HEK293 (cell line): ENCODE results near the gene SPINT2.

Source experiments
- CTCF ChIA-PET: fragments of 350-600 bp; formaldehyde crosslinking; extraction: SDS; loops from one replicate; lab custom pipeline; 2021; ENCODE audit warnings: antibody characterized with exemption; lab: Yijun Ruan, JAX
- POLR2A ChIA-PET: fragments of 300-600 bp; formaldehyde crosslinking; extraction: SDS; loops from one replicate; lab custom pipeline; 2020; ENCODE audit warnings: antibody characterized with exemption, inconsistent platforms; lab: Yijun Ruan, JAX
- H3K27ac ChIP-seq: fragments of 200-500 bp; sonication (Bioruptor generic); 2 replicates; pipeline ENCODE4 v1.5.1; 2014; ENCODE audit warnings: low read depth, low read length, control low read depth, inconsistent platforms; ENCODE audit errors: extremely low read depth
- H3K36me3 ChIP-seq, 2 experiments: fragments of 200-500 bp in 1 of 2; sonication (Bioruptor generic) in 1 of 2; 1 replicate in 1 of 2; 2 replicates in 1 of 2; pipeline ENCODE4 v1.5.1; 2014 to 2017; ENCODE audit warnings: inconsistent platforms in 2 of 2, low read length in 2 of 2; ENCODE audit not compliant: control insufficient read depth in 2 of 2, insufficient read depth in 1 of 2
- H3K4me1 ChIP-seq: fragments of 200-500 bp; sonication (Bioruptor generic); 2 replicates; pipeline ENCODE4 v1.5.1; 2014; ENCODE audit warnings: mild to moderate bottlenecking, low read length, inconsistent platforms; ENCODE audit not compliant: control insufficient read depth, insufficient read depth
- H3K4me3 ChIP-seq: 2 replicates; pipeline ENCODE4 v1.5.1; 2011; ENCODE audit warnings: low read depth, mild to moderate bottlenecking, control low read depth, low read length, moderate library complexity
- H3K9me3 ChIP-seq: fragments of 200-500 bp; sonication (Bioruptor generic); 2 replicates; pipeline ENCODE4 v1.5.1; 2014; ENCODE audit warnings: low read depth, low read length, inconsistent platforms; ENCODE audit not compliant: control insufficient read depth, insufficient read depth
- EGR2 ChIP-seq: fragments of 450-650 bp; formaldehyde crosslinking; IDR thresholded peaks from 2 replicates; pipeline ENCODE4 v1.5.1; 2016; ENCODE audit warnings: low read depth, missing biosample characterization, missing genetic modification characterization
- KLF8 ChIP-seq: fragments of 450-650 bp; formaldehyde crosslinking; IDR thresholded peaks from 2 replicates; pipeline ENCODE4 v1.5.1; 2016; ENCODE audit warnings: missing biosample characterization, missing genetic modification characterization
- WT1 ChIP-seq: fragments of 450-650 bp; formaldehyde crosslinking; IDR thresholded peaks from 2 replicates; pipeline ENCODE4 v1.5.1; 2016; ENCODE audit warnings: missing biosample characterization, missing genetic modification characterization
- ZBTB7A ChIP-seq: fragments of 450-650 bp; formaldehyde crosslinking; IDR thresholded peaks from 2 replicates; pipeline ENCODE4 v1.5.1; 2016; ENCODE audit warnings: low read depth, missing biosample characterization, missing genetic modification characterization
- ZNF24 ChIP-seq: fragments of 450-650 bp; formaldehyde crosslinking; IDR thresholded peaks from 2 replicates; pipeline ENCODE4 v1.5.1; 2016; ENCODE audit warnings: missing biosample characterization, missing genetic modification characterization
- ZNF391 ChIP-seq: fragments of 450-650 bp; formaldehyde crosslinking; IDR thresholded peaks from 2 replicates; pipeline ENCODE4 v1.5.1; 2016; ENCODE audit warnings: low read depth, missing biosample characterization, missing genetic modification characterization, borderline replicate concordance
- ZNF629 ChIP-seq: fragments of 450-650 bp; formaldehyde crosslinking; IDR thresholded peaks from 2 replicates; pipeline ENCODE4 v1.5.1; 2017; ENCODE audit warnings: missing biosample characterization, missing genetic modification characterization
- ZNF670 ChIP-seq: fragments of 450-650 bp; formaldehyde crosslinking; IDR thresholded peaks from 2 replicates; pipeline ENCODE4 v1.5.1; 2016; ENCODE audit warnings: missing biosample characterization, missing genetic modification characterization, low read depth
- ZSCAN23 ChIP-seq: fragments of 450-650 bp; formaldehyde crosslinking; IDR thresholded peaks from 2 replicates; pipeline ENCODE4 v1.5.1; 2016; ENCODE audit warnings: missing biosample characterization, missing genetic modification characterization
- TF ChIP-seq, protein P1 (sequence below): fragments of 450-650 bp; formaldehyde crosslinking; IDR thresholded peaks from 2 replicates; pipeline ENCODE4 v1.5.1; 2016; ENCODE audit warnings: missing biosample characterization, missing genetic modification characterization
- TF ChIP-seq, protein P2 (sequence below): fragments of 450-650 bp; formaldehyde crosslinking; IDR thresholded peaks from 2 replicates; pipeline ENCODE4 v1.5.1; 2016; ENCODE audit warnings: missing biosample characterization, missing genetic modification characterization
- TF ChIP-seq, protein P3 (sequence below): fragments of 450-650 bp; formaldehyde crosslinking; IDR thresholded peaks from 2 replicates; pipeline ENCODE4 v1.5.1; 2017; ENCODE audit warnings: missing biosample characterization, missing genetic modification characterization
- TF ChIP-seq, protein P4 (sequence below): fragments of 450-650 bp; formaldehyde crosslinking; IDR thresholded peaks from 2 replicates; pipeline ENCODE4 v1.5.1; 2016; ENCODE audit warnings: missing biosample characterization, missing genetic modification characterization
- TF ChIP-seq, protein P5 (sequence below): fragments of 450-650 bp; formaldehyde crosslinking; IDR thresholded peaks from 2 replicates; pipeline ENCODE4 v1.5.1; 2016; ENCODE audit warnings: missing biosample characterization, missing genetic modification characterization
- TF ChIP-seq, protein P6 (sequence below): fragments of 450-650 bp; formaldehyde crosslinking; IDR thresholded peaks from 2 replicates; pipeline ENCODE4 v1.5.1; 2016; ENCODE audit warnings: missing biosample characterization, missing genetic modification characterization

The SPINT2 gene

DNA sequence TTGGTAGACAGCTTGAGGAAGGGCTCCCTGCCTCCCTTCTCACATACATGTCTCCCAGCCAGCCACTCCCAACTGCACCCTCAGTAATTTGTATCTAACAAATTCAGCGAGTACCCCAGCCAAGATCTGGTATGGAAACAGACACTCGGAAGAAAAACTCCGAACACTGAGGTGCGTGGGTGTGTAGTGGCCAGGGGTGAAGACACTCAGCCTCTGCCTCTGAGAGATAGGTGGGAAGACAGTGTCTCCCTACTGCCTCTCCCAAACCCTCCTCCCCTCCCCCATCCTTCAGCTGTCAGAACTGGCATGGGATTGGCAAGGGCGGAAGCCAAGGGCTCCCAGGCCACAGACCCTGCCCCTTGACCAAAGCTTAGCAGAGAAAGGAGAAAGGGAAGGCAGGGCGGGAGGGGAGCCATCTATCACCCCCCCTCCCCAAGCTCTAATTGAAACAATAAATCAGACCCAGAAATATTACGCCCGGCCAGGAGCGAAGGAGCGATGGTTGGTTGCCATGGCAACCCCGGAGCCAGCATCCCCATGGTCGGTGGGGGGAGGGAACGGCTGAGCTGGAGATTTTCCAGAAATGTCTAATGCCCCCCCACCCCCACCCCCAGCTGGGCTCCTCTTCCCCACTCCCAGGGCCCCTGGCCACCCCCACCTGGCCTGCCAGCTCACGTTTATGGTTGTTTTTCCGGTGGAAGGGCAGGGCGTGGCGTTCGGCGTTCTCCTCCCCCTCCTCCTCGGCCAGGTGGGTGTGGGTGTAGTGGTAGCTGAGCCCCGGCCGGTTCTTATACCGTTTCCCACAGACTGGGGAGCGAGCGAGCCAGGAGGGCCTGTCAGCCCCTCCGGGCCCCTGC lies 47.4 kb upstream of the SPINT2 start:
- CTCF ChIA-PET = interaction anchor here (0.5 to 2.0 kb wide), 7 partner anchors 10 to 319 kb away, joined by 3 to 5 read pairs (median 4); no protein-coding TSS in a partner anchor
- no peak for TF ChIP-seq ZNF670
- TF ChIP-seq EGR2 (tag by site-specific recombination) = peak; percentile 68
- POLR2A ChIA-PET = interaction anchor here (0.6 to 0.7 kb wide), 3 partner anchors 79 to 297 kb away, joined by 3 to 7 read pairs (median 3); no protein-coding TSS in a partner anchor
- no peaks in the 10 kb centered on the region for H3K9me3 ChIP-seq
- peaks cover 48 to 49% of the 10 kb centered on the region in 2 experiments for H3K36me3 ChIP-seq
- H3K4me1 ChIP-seq = peaks cover 2% of the 10 kb centered on the region; the same call in 1 of the 2 replicates
- no peak overlapping the region for H3K4me3 ChIP-seq
- no peak overlapping the region for H3K27ac ChIP-seq

DNA sequence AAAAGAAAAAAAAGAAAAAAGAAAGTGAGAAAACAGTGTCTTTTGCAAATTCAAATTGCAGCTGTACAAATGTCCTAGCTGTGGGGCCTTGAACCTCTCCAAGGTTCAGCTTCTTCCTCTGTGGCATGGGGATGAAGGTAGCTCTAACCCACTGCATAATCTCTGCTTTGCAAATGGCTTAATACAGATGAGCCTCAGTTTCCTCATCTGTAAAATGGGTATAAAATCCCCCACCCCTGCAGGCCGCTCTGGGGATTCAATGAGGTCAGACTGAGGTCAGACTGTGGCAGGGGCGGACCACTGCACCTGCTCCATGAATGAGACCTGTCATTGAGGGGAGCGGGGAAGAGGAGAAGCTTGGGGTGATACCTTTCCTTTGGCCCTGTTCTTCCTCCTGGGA lies 46.2 kb upstream of the SPINT2 start:
- Histone ChIP-seq H3K9me3 (no peaks in the 10 kb centered on the region), H3K36me3 (peaks cover 42 to 47% of the 10 kb centered on the region in 2 experiments), H3K27ac (no peak overlapping the region), H3K4me1 (peaks cover 1% of the 10 kb centered on the region), H3K4me3 (no peak overlapping the region)
- POLR2A ChIA-PET = interaction anchor here (1.6 kb wide), 1 partner anchor 311 kb away, joined by 4 read pairs; the partner anchor contains the start of genes SIPA1L3 and WDR87
- CTCF ChIA-PET = interaction anchor here (0.7 to 4.3 kb wide), 4 partner anchors 9 to 261 kb away, joined by 3 to 18 read pairs (median 5); no protein-coding TSS in a partner anchor
- TF ChIP-seq KLF8 (tag by site-specific recombination) (peak; percentile 73; the same call in 1 of the 2 replicates), ZSCAN23 (tag by site-specific recombination) (0 out of 2 replicates have a peak, but pooled peaks have one; percentile 36), ZNF629 (0 out of 2 replicates have a peak, but pooled peaks have one; percentile 13), ZNF391 (tag by site-specific recombination) (0 out of 2 replicates have a peak, but pooled peaks have one; percentile 52), ZNF24 (tag by site-specific recombination) (peak; percentile 69; the same call in 1 of the 2 replicates), ZBTB7A (peak; percentile 69; the same call in 1 of the 2 replicates), WT1 (tag by site-specific recombination) (no peak)
- TF ChIP-seq, protein P1, sequence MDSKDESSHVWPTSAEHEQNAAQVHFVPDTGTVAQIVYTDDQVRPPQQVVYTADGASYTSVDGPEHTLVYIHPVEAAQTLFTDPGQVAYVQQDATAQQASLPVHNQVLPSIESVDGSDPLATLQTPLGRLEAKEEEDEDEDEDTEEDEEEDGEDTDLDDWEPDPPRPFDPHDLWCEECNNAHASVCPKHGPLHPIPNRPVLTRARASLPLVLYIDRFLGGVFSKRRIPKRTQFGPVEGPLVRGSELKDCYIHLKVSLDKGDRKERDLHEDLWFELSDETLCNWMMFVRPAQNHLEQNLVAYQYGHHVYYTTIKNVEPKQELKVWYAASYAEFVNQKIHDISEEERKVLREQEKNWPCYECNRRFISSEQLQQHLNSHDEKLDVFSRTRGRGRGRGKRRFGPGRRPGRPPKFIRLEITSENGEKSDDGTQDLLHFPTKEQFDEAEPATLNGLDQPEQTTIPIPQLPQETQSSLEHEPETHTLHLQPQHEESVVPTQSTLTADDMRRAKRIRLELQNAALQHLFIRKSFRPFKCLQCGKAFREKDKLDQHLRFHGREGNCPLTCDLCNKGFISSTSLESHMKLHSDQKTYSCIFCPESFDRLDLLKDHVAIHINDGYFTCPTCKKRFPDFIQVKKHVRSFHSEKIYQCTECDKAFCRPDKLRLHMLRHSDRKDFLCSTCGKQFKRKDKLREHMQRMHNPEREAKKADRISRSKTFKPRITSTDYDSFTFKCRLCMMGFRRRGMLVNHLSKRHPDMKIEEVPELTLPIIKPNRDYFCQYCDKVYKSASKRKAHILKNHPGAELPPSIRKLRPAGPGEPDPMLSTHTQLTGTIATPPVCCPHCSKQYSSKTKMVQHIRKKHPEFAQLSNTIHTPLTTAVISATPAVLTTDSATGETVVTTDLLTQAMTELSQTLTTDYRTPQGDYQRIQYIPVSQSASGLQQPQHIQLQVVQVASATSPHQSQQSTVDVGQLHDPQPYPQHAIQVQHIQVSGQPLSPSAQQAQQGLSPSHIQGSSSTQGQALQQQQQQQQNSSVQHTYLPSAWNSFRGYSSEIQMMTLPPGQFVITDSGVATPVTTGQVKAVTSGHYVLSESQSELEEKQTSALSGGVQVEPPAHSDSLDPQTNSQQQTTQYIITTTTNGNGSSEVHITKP (tag by site-specific recombination) = no peak
- TF ChIP-seq, protein P2, sequence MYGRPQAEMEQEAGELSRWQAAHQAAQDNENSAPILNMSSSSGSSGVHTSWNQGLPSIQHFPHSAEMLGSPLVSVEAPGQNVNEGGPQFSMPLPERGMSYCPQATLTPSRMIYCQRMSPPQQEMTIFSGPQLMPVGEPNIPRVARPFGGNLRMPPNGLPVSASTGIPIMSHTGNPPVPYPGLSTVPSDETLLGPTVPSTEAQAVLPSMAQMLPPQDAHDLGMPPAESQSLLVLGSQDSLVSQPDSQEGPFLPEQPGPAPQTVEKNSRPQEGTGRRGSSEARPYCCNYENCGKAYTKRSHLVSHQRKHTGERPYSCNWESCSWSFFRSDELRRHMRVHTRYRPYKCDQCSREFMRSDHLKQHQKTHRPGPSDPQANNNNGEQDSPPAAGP (tag by site-specific recombination) = 0 out of 2 replicates have a peak, but pooled peaks have one; percentile 37
- TF ChIP-seq, protein P3, sequence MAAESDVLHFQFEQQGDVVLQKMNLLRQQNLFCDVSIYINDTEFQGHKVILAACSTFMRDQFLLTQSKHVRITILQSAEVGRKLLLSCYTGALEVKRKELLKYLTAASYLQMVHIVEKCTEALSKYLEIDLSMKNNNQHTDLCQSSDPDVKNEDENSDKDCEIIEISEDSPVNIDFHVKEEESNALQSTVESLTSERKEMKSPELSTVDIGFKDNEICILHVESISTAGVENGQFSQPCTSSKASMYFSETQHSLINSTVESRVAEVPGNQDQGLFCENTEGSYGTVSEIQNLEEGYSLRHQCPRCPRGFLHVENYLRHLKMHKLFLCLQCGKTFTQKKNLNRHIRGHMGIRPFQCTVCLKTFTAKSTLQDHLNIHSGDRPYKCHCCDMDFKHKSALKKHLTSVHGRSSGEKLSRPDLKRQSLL (tag by site-specific recombination) = no peak
- TF ChIP-seq, protein P4, sequence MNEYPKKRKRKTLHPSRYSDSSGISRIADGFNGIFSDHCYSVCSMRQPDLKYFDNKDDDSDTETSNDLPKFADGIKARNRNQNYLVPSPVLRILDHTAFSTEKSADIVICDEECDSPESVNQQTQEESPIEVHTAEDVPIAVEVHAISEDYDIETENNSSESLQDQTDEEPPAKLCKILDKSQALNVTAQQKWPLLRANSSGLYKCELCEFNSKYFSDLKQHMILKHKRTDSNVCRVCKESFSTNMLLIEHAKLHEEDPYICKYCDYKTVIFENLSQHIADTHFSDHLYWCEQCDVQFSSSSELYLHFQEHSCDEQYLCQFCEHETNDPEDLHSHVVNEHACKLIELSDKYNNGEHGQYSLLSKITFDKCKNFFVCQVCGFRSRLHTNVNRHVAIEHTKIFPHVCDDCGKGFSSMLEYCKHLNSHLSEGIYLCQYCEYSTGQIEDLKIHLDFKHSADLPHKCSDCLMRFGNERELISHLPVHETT (tag by site-specific recombination) = peak; percentile 72; the same call in 1 of the 2 replicates
- TF ChIP-seq, protein P5, sequence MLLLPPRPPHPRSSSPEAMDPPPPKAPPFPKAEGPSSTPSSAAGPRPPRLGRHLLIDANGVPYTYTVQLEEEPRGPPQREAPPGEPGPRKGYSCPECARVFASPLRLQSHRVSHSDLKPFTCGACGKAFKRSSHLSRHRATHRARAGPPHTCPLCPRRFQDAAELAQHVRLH = peak; percentile 50; the same call in 1 of the 2 replicates
- TF ChIP-seq, protein P6, sequence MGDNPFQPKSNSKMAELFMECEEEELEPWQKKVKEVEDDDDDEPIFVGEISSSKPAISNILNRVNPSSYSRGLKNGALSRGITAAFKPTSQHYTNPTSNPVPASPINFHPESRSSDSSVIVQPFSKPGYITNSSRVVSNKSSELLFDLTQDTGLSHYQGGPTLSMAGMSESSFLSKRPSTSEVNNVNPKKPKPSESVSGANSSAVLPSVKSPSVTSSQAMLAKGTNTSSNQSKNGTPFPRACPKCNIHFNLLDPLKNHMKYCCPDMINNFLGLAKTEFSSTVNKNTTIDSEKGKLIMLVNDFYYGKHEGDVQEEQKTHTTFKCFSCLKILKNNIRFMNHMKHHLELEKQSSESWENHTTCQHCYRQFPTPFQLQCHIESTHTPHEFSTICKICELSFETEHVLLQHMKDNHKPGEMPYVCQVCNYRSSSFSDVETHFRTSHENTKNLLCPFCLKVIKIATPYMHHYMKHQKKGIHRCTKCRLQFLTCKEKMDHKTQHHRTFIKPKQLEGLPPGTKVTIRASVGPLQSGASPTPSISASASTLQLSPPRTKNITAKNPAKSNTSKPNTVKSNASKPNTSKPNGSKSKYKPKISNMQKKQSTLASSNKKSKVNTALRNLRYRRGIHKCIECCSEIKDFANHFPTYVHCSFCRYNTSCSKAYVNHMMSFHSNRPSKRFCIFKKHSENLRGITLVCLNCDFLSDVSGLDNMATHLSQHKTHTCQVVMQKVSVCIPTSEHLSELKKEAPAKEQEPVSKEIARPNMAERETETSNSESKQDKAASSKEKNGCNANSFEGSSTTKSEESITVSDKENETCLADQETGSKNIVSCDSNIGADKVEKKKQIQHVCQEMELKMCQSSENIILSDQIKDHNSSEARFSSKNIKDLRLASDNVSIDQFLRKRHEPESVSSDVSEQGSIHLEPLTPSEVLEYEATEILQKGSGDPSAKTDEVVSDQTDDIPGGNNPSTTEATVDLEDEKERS (tag by site-specific recombination) = peak; percentile 42; the same call in 1 of the 2 replicates
